ENCODE measurements around the gene PHF24.
A peak's percentile ranks its signal among the peaks of the same experiment; 100 is the strongest.

PHF24 gene

GRCh38 chr9:34984049-34984448 is 26.0 kb downstream of the PHF24 start:
- no peak for DNase-seq

DNA sequence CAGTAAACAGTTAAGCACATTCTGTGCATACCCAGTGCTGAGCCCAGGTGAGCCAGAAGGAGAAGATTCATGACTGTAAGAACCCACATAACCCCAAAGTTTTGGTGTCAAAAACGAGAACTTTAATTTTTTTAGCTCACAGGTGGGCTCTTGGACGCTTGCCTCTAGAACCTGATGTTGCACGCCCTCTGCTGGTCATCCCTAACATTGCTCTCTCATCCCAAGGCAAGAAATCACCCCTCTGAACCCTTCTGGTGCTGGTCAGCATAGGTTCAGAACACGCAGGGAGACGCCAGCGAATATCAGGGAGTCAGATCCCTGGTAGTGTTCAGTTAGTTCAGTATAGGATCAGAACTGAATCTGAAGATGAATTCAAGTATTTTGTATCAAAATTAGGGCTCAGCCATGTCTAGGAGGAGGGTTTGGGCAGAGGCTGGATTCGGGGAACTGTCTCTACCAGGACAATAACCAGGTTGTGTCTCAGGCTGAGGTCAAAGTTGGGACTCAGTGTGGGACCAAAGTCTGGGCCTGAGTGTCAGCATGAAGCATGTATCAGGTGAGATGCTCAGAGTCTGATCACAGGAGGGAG is 27.3 kb downstream of the PHF24 start:
- peak; percentile 62 for DNase-seq

DNA sequence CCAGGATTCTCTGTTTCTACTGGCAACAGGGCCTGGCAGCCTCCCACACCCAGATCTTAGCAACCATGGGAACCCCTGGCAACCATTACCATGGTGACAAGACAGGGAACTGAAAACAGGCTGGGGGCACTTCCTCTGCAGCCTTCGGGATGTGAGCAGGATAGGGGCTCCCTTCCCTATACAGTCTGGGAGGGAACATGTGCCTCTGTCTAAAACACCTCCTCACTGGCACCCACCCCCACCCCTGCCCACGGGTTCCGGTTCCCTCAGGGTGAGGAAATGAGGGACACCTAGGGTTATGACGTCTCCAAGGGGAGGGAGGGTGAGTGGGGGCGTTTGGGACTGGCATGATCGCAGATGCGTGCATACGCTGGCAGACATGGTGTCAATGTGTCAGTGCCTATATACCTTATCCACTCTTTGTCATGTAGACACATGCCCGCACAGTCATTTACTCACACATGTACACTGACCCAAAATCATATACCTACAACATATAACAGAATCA is 28.5 kb downstream of the PHF24 start:
- DNase-seq: peak; percentile 56

- no peak for DNase-seq
These were observed 29.2 kb downstream of the PHF24 start for GRCh38 chr9:34987160-34987901.

- DNase-seq: peak; percentile 29
These were observed 30.3 kb downstream of the PHF24 start for GRCh38 chr9:34988218-34989002.

DNA sequence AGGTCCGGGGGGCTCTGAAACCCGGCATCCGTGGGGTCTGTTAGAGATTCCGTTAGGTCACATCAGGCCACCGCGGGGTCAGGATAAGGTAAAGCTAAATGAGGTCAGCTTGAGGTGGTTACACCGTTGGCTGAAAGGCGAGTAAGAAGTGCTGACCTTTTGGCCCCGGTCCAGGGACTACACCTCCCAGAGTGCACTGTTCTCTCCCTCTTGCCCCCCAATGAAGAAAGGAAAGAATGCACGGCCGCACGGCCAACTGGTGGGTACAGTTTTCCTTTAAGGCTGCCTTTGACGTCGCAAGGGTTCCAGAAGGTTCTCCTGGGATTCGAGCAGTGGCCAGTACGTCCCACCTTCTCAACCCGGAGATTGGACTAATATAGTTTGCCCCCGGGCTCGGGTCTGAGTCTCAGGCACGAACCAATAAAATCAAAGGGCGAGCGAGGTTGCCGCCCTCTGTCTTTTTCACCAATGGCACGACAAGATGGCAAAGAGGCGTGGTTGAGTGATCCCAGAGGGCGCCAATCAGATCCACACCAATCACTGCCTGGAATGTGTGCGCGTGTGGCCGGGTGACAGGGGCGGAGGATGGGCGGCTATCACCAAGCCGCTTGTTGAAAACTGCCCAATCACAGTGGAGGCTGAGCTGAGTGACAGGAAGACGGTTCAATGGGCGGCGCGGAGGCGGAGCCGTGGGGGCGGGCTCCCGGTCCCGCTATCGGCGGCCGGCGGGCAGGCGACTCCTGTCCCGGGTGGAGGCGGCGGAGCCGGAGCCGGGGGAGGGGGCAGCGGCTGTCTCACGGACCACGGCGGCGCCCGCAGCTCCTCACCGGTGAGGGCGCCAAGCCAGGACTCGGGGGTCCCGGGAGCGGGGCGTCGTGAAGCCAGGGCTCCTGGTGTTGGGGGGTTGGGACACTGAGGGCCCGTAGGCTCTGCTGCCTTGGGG is 31.2 kb downstream of the PHF24 start, which contains the start of gene DNAJB5:
Gene DNAJB5 (plus strand): TSS at position 743 of the 943 bp plus-strand sequence. CDS start 886 bp downstream, outside the sequence.
- peak; percentile 98 for DNase-seq

GRCh38 chr9:34989946-34990635 is 32.0 kb downstream of the PHF24 start:
- peak; percentile 26 for DNase-seq

DNA sequence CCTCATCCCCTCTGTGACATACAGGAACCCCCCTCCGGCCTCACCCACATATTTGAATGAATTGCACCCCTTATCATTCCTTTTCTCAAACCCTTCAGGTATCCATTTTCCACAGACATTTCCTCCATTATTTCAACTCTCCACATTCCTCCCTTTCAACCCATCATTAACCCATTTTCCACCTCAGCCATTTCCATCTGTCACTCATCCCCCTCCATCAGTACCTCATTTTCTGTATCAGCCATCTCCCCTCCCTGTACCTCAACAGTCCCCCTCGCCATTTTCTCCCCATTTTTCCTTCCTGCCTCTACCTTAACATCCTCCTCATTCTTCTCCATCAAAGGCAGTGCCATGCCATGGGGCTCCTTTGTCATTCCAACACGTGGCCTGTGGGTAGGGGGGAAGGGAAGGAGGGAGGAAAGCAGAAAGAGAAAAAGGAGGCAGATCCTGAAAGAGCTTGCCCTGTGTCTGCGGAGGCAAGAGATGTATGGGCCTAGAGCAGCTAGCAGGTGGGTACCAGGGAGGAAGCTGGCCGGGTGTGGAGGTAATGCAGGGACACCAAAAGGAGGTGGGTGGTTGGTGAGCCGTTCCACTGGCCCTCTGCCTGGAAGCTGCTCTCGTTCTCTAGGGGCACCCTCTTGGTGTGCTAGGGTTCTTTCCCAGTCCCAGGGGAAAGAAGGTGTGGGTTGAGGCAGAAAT is 33.0 kb downstream of the PHF24 start:
- no peak for DNase-seq

- DNase-seq: no peak
These were observed 33.7 kb downstream of the PHF24 start for GRCh38 chr9:34991607-34992375.

DNA sequence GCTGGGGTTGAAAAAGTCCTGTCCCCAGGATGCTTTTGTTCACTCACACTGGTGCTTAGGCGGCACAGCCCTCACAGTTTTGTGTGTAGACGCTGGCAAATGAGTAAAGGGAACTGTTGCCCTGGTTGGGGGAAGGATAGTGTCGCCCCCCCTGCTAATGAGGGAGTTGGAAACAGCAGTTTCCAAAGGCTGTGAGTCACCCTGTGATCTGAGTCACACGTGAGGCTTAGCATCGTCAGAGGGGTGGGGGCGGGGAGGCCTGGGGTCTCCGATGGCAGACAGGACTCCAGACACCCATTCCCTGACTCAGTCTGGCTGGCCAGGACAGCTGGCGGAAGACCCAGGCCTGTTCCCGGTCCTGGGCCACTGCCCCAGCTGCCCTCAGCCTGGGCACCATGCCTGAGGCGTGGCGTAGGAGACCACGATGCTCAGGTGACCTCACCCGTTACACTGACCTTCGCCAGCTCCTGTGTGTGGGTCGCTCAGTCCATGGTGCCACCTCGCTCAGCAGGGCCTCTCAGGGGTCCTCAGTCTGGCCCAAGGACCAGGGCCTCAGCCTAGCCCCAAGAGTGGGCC is 34.4 kb downstream of the PHF24 start:
- peak; percentile 35 for DNase-seq

- no peak for DNase-seq
These were observed 35.6 kb downstream of the PHF24 start for GRCh38 chr9:34993502-34994259.

DNA sequence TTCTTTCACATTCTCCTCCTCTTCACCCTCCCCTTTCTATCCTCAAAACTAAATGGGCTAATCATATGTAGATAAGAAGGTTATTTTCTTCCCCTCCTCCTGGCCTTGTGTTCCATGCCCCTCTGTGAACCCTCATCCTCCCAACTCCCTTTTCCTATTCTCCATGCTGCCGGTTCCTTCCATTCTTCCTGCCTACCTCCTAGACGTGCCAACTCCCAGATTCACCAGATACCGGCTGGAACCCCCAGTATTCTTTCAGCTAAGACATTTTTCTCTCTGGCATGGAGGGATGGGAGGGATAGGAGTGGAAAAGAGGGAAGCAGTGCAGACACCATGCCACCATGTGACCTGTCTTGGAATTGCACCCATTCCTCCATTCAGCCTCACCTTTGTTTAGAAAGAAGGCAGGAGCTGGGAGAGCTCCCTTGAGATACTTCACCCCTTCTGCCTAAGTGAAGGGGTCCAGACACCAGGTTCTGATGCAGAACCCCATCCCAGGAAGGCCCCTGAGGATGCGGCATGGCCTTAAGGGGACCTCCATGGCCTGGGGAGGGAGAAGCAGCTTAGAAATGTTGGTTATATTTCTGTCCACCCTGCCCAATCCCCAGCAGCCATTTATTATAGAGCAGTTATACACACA is 36.3 kb downstream of the PHF24 start:
- DNase-seq: no peak

- no peak for DNase-seq
These were observed 37.0 kb downstream of the PHF24 start for GRCh38 chr9:34994900-34995669.

DNA sequence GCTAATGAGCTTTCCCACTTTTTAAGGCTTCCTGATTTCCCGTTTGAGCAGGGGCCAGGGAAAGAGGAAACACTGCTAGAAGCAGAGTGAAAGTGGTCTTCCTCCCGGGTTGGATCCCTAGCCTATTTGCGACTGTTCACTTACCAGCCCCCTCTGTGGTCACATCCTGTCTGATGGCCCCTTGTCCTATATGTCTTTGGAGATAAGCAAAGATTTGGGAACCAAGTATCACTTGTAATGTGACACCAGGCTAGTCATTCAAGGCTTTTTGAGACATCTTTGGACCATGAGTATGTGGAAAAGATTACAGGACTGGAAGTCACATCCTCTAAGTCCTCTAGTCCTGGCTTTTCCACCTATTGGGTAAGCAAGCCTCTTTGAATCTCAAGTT is 37.6 kb downstream of the PHF24 start:
- DNase-seq: no peak

GRCh38 chr9:34996181-34996904 is 38.3 kb downstream of the PHF24 start:
- no peak for DNase-seq

- no peak for DNase-seq
These were observed 38.8 kb downstream of the PHF24 start for GRCh38 chr9:34996905-34997279.

DNA sequence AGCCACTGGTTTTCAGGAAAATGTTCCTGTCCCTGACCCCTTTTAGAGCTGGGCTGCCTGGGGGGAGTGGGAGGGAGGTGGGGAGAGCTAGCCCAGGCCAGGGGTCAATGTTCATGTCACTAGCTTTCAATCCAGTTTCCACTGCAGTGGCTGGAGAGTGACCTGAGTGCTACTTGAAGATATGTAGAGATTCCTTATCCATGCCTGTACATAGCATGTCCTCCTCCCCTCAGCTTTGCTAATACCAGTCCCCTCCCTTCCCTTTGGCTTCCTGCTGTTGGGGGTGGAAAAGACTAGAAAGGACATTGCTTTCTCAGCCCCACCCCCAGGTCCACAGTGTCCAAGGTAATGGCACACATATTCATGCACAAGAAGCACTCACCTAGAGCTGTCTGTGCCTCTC is 39.3 kb downstream of the PHF24 start:
- no peak for DNase-seq

All from CD4-positive, alpha-beta T cell treated with Interleukin-4 for 4 hours (primary cell).